ENCODE data around the gene ID2.

ID2 gene

GRCh38 chr2:8648441-8649213 is 33.2 kb upstream of the ID2 start:
- no peak for FAIRE-seq

- FAIRE-seq: no peak
These were observed 32.1 kb upstream of the ID2 start for GRCh38 chr2:8649718-8650117.

DNA sequence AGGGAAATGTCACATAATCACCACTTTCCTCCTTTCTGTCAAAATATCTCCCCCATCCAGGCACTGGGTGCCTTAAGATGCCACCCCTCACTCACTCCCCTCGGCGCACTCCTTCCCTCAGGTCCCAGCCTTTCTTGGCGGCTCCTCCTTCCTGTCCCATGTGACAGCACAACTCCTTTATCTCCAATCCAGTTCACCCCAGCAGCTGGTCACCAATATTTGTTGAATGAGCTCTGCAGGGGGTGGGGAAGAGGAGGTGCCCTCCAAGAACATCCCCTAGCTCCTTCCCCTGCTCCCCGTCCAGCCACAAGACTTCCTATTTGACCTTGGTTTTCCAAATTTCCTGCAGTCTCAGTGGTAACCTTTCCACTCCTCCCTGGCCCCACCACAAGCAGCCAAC is 31.6 kb upstream of the ID2 start:
- FAIRE-seq: no peak

DNA sequence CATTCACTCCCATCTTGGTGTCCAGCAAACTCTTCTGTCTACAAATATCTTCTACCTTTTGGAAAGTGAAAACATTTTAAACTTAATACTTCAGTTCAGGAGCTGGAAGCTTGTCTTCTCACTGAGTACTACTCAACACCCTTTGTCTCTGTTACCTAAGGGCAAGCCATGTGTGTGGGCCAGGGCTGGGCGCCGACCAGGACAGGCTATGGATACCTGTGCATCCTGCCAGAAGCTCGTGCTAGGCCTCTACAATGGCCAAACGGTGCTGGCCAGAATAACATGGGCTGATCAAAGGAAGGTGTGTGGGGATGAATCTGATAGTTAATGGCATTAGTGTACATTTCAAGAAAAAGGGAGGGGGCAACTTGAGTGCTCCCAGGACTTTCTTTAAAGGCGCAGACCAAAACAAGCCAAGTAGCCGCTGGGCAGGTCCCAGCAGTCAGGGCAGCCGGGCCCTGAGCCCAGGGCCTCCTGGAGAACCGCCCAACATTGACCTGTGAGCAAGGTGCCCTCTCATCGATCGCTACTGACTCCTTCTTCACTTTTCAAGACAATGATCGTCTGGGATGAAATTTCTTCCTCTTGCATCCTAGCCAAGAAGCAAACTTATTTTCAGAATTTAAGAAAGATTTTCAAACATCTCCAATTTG is 29.0 kb upstream of the ID2 start:
- FAIRE-seq: no peak

DNA sequence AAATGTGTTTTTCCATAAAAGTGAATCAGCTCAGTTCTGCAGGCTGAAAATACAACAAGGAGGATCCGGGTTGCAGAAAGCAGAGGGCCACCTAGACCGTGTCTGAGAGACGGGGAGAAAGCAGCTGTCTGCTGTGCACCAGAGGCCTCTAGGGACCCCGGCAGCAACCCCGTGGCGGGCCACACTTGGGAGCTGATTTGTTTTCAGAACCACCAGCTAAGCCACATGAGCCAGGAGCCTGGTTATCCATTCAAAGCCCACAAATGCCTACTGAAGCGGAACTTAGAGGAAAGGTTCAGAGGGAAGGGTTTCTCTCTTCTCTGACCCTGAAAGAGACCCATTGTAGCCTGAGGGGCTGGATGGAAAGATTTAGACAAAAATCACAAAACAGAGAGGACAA is 28.4 kb upstream of the ID2 start:
- FAIRE-seq: no peak

- no peak for FAIRE-seq
These were observed 27.8 kb upstream of the ID2 start for GRCh38 chr2:8654041-8654440.

- no peak for FAIRE-seq
These were observed 27.4 kb upstream of the ID2 start for GRCh38 chr2:8654483-8654882.

GRCh38 chr2:8656160-8656641 is 25.7 kb upstream of the ID2 start:
- no peak for FAIRE-seq

DNA sequence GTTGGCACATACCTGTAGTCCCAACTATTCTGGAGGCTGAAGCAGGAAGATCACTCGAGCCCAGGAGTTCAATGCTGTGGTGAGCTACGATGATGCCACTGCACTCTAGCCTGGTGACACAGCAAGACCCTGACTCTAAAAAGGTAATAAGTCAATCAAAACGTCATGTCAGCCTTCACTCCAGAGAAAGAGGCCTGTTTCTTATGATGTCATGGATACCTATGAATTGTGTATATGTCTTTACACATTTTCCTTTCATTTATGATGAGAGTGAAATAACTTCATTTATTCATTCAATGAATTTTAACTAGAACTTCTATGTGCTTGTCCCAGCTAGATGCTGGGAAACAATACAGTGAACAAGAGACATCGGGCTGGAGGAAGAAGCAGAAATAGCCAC is 25.0 kb upstream of the ID2 start:
- FAIRE-seq: no peak

- no peak for FAIRE-seq
These were observed 24.3 kb upstream of the ID2 start for GRCh38 chr2:8657423-8658062.

DNA sequence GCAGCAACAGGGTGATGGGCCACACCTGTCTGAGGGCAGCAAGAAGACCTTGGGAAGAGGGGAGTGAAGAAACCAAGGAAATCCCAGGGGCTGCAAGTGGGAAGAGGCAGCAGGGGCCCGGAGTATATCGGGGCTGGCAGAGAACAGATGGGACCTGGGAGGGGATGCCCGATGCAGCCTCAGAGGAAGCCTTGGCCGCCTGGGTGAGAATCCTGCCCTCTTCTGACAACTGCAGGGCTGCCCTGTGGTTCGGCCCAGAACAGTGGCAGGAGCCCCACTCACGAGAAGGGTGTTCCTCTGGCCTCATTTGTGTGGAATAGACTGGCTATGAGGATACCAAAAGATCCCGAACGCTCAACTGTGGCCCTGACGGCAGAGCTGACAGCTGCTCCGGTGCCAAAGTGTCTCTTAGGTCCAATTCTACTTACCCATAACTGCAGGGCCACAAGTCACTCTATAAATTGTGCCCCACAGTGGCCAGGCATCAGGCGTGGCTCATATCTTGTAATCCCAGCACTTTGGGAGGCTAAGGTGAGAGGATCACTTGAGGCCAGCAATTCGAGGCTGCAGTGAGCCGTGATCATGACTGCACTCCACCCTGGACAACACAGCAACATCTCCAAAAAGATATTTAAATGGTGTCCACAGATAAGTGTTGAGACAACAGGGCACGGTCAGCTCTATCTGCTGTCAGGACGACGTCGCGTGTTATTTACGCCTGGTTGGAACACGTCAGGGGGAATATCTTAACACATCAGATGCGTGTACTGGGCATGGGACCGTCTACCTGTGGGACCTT is 23.6 kb upstream of the ID2 start:
- FAIRE-seq: no peak

DNA sequence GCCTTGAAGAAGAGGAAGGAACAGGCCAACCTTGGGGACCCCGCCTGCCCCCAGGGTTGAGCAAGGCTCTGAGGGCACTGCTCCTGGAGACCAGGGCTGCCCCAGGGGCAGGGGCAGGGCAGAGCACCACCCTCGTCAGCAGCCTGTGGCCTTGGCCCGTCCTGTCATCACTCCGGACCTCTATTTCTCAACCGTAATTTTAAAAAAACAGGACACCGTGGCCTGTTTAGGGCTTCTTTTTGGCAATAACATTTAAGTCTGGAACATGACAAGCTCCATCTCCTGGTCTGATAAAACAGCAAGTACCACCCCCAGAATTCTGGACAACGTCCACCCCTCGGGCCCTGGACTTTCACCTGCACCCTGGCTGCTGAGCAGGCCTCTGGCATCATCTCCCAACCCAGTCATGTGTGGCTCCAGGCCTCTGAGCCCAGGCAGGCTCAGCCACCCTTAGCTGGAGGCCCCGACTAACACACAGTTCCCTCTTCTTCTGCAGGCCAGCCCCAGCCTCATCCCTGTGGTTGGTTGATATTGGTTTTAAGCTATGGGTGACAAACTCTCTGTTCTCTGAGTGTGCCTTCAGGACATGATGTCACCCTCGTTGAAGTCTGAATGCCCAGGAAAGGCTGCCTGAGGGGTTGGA is 22.6 kb upstream of the ID2 start:
- FAIRE-seq: no peak

DNA sequence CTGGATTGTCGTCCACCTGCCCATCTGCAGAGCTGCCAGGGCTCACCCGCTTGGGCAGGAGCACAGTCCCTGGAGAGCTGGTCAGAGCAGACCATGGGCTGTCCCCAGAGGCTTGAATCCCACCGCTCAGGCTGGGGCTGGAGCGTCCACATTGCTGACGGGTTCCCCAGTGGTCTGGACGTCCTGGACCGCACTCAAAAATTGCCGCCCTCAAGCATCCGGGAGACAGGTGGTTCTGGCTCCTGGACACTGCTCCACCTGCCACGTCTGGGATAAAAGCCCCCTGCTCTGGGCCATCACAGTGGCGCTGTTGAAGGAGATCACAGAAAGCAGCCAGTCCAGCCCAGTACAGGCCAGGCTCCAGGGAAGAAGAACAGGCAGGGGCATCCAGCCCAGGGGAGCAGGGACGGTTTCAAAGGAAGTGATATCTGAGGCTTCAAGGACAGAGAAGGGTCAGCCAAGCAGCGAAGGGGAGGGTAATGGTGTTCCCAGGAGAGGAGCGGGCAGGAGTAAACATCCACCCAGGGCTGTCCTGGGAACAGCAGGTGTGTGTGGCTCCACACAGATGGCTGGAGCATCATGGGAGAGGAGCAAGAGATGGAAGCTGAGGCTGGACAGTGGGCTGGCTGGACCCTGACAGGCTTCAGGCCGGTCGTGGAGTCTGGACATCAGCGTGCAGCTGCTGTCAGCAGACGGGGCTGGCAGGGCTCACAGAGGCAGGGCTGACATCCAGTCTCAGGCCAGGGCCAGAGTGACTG is 21.9 kb upstream of the ID2 start:
- FAIRE-seq: no peak

GRCh38 chr2:8661235-8661634 is 20.6 kb upstream of the ID2 start:
- no peak for FAIRE-seq

GRCh38 chr2:8661736-8662135 is 20.1 kb upstream of the ID2 start:
- FAIRE-seq: no peak

DNA sequence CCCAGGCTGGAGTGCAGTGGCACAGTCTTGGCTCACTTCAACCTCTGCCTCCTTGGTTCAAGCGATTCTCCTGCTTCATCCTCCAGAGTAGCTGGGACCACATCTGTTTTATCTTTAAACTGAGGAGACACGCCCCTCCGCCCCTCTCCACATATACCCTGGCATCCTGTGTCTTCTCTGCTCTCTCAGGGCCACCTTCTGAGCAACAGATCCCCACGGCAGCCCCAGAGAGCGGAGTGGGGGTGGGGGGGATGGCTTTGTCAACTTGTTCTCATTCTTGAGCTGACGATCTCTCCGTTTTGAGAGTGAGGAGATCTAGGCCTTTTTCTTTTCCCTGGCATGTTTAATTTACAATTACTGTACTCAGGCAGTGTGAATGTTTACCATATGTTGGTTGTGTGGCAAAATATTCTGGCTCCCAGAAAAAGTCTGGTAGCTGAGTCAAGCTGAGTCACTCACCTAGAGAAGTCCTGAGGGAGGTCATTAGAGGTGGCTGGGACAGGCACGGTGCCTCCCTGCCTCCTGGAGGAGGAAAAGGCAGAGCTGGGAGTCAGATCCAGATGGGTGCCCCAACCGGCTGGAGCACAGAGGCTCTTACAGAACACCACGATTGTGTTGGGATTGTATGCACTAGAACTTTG is 19.5 kb upstream of the ID2 start:
- no peak for FAIRE-seq

GRCh38 chr2:8663997-8664396 is 17.9 kb upstream of the ID2 start:
- FAIRE-seq: no peak

DNA sequence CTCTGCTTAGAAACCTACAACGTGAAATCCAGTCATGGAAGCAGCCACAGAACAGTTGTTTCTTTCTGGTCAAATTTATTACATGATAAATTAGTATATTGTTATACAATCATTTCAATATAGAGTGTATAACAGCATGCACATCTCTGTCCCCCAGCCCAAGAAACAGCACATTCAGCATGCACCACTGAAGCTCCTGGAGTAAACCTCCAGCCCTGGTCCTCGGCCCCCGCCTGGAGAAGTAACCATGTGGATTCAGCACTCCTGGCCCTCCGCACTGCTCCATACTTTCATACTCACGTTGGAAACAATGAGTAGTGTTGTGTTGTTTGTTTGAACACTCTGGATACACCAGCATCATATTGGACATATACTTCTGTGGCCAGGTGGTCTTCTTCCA is 15.3 kb upstream of the ID2 start:
- FAIRE-seq: no peak

GRCh38 chr2:8667896-8668512 is 13.9 kb upstream of the ID2 start:
- FAIRE-seq: no peak

DNA sequence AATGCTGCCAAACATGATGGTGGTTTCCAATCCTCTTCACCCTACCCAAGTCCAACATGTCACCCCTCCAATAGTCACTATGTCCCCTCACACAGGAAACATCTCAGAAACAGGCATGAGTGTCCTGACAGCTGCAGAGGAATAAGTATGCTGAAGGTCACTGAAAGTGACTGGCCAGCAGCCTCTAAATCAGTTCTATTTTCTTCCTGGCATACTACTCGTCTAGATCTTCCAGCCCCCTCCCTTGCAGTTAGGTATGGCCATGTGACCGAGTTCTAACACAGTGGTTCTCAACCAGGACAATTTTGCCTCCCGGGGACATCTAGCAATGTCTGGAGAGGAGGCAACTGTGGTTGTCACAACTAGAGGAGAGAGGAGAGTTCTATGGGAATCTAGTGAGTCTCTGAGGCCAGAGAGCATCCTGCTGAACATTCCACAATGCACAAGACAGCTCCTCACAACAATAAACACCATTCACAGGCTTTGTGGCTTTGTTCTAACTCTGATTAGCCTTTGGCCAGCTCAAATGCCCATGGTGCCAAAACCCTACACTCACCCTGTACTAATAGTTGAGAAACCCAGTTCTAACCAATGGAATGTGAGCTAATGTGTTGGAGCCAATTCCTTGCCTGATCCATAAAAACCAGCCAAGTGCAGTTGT is 12.6 kb upstream of the ID2 start:
- FAIRE-seq: no peak
